Measurements from ENCODE around the gene TIGD2.
"Not testable (repeated sequence)": the region's sequence is repeated elsewhere in the genome, so short reads cannot be mapped to it uniquely, and the experiment has no call there.

Gene TIGD2

DNA sequence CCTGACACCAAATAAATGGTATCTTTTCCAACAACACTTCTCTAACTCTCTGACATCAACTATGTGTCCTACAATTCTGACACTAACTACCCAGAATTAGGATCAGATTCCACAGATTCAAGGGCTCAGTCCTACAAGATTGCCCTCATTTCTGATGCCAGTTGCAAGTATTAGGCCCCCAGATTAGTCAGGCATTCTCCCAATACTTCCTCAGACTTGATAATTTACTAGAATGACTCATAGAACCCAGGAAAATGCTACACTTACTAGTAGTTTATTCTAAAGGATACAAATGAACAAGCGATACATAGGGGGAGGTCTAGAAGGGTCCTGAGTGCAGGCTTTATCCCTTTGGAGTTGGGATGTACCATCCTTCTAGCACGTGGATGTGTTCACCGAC is 8.5 kb downstream of the TIGD2 start:
- DNase-seq: no peak

DNA sequence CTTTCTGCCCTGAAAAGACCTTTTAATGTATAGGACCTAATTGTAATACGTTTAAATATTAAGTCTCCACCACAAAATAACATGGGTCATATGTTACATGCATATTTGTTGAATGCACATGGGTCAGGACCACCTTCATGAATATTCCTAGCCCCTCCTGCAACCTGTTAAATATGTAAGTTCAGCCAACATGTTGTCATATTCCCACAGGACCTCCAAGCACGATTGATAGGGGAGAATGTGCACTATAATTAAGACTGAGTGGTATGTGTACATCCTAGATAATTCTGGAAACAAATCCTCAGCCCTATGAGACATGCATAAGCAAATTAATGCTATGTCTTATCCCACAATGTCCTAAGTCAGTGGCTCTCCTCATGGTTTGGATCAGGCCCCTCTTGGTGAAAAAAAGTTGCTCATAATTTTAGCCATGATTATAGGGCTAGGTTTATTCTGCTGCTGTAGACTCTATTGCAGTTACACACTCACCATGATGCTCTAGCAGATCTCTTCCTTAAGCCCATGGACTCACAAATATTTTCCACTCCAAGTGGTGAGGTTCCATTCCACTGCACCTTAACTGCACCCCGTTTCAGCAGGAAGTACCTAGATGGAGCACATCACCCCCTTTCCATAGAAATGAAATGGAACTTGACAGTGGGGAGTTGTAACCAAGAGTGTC is 10.2 kb downstream of the TIGD2 start:
- no peak for DNase-seq

DNA sequence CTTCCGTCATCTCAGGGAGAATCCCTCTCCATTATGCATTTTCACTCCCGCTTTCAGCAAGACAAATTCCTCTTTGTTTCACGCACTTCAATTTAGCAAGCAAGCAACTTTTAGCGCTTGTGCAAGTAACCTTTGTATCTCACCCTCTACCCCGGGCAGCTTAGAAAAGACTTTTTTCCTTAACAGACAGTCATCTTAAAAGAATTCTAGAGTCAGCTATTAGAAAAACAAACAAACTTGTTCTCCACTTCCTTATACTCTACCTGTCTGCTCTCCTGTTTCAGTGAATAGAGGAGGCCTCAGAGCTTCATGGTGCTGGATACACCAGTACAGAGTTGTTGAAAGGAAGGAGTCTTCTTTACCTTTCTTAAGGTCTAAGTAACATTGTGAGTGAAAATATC is 12.1 kb downstream of the TIGD2 start:
- DNase-seq: no peak

GRCh38 chr4:89125901-89126782 is 14.8 kb downstream of the TIGD2 start:
- DNase-seq: no peak

DNA sequence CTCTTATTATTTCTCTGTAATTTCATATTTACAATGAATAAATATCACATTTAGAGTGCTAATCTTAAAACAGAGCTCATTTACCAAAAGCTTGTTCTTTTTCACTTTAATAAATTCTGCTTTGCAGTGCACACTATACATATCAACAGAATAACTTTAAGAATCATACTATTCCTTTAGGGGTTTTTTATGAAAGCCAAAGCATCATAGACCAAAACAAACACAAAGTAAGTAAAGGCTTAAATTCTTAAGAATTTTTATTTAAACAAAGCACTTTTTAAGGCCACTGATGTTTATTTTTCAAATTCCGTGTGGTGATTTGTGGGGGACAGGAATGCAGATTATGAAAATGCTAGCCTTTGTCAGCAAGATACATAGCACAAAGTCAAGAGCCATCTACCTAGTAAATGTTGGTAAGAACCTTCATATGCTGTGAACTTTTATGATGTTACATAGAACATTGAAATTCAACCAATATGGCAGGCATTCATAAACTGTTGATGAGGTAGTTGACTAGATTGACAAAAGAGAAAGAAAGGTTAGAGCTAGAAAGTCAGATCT is 17.8 kb downstream of the TIGD2 start:
- DNase-seq: no peak

GRCh38 chr4:89134775-89135319 is 23.5 kb downstream of the TIGD2 start:
- no peak for DNase-seq

- no peak for DNase-seq
These were observed 25.2 kb downstream of the TIGD2 start for GRCh38 chr4:89136525-89136924.

DNA sequence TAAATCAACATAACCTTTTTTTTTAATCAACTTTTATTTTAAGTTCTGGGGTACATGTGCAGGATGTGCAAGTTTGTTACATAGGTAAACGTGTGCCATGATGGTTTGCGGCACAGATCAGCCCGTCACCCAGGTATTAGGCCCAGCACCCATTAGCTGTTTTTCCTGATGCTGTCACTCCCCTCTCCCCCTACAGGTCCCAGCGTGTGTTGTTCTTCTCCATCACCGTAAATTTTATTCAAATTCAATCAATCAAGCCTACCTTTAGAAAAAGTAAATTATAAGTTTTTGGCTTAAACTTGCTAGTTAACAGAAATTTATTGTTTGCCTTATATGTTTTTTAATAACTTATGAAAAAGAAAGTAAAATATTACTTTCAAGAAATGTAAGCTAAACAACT is 25.9 kb downstream of the TIGD2 start:
- no peak for DNase-seq

GRCh38 chr4:89137695-89138094 is 26.4 kb downstream of the TIGD2 start:
- DNase-seq: no peak

- DNase-seq: no peak
These were observed 28.9 kb downstream of the TIGD2 start for GRCh38 chr4:89140168-89140759.

- DNase-seq: no peak
These were observed 31.6 kb downstream of the TIGD2 start for GRCh38 chr4:89142691-89143669.

DNA sequence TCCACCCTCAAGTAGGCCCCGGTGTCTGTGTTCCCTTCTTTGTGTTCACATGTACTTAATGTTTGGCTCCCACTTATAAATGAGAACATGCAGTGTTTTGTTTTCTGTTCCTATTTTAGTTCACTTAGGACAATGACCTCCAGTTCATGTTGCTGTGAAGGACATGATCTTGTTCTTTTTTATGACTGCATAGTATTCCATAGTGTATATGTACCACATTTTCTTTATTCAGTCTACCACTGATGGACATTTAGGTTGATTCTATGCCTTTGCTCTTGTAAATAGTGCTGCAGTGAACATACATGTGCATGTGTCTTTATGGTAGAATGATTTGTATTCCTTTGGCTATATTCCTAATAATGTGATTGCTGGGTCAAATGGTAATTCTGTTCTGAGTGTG is 33.3 kb downstream of the TIGD2 start:
- DNase-seq: not testable (repeated sequence)

DNA sequence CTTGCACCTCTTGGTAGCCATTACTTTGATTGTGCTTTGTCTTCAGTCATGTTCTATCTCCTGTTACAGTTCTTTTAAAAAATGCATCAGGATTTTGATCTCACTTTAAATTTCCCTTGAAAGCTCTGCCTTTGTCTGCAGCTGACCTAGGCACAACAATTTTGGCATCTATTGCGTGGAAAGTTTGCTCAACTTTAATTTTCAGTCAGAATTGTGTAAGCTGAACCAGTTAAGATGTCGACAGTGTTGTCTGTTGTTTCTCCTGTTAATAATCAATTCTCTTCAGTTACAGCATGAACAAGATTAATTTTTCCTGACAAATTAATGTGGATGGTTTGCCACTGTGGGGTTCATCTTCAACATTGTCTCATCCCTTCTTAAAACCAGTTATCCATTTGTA is 34.9 kb downstream of the TIGD2 start:
- DNase-seq: no peak

- no peak for DNase-seq
These were observed 41.6 kb downstream of the TIGD2 start for GRCh38 chr4:89152972-89153371.

- no peak for DNase-seq
These were observed 45.0 kb downstream of the TIGD2 start for GRCh38 chr4:89156174-89156914.

GRCh38 chr4:89157488-89158024 is 46.2 kb downstream of the TIGD2 start:
- no peak for DNase-seq

- DNase-seq: peak; percentile 2 to 78
These were observed 47.7 kb downstream of the TIGD2 start for GRCh38 chr4:89158884-89159503.

DNA sequence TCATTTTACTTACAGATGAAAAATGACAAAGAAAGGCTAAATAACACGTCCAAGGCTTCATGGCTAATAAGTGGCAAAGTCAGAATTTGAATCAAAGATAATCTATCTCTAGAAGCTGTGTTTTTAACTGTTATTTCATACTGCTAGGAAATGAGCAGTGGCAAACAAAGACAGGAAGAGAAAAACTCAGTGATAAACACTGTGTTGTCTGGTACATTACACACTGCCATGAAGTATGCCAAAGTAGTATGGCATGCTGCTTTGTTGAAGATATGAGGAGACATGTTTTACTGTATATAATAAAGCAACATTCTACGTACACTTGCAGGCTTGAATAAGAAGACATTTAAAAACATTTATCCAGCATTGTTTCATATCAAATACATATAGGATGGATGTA is 49.5 kb downstream of the TIGD2 start:
- no peak for DNase-seq

- DNase-seq: no peak
These were observed 50.5 kb downstream of the TIGD2 start for GRCh38 chr4:89161841-89162240.

DNA sequence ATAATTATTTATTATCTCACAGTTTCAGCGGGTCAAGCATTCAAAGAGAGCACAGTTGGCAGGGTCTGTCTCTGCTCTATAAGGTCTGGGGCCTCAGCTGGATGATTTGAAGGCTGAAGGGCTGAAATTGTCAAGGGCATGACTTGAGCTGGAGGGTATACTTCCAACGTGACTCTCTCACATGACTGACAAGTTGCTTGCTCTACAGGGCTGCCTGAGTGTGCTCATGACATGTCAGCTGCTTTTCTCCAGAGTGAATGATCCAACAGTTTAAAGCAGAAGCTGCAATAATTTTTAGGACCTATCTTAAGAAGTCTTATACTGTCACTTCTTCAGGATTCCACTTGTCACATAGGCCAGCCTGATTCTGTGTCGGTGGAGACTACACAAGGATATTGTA is 51.2 kb downstream of the TIGD2 start:
- DNase-seq: no peak

DNA sequence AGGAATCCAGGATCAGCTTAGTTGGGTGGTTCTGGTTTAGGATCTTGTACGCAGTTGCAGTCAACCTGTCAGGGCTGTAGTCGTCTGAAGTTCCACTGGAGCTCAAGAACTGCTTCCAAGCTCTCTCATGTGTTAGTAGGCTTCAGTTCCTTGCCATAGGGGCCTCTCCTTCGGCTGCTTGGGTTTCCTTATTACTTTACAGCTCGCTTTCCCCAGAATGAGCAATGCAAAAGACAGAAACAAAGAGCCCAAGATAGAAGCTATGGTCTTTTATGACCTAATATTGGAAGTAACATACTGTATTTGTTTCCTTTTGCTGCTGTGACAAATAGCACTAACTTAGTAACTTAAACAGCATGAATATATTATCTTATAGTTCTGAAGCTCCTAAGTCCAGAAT is 51.7 kb downstream of the TIGD2 start:
- DNase-seq: no peak

Data from hippocampal formation (tissue), 2 donors.